GM23338 (cell line): Measurements from ENCODE around the gene TMEM163. TPM values are rescaled to one million over a fixed set of nuclear protein-coding genes. Genes with fewer than 3 reads are reported as not detected.

Experiments
- ATAC-seq: fragments of 200-7000 bp; cut with Tn5 transposase; 3 replicates; pipeline ENCODE4 v1.9.1; 2020
- DNase-seq: peaks from one replicate; pipeline ENCODE4 v3.0.0-alpha.2; 2015; ENCODE audit warnings: low spot score
- H2AFZ ChIP-seq: fragments of 200-600 bp; sonication (generic); 2 replicates; pipeline ENCODE4 v1.8.0; 2016; ENCODE audit warnings: antibody characterized with exemption, mild to moderate bottlenecking, moderate library complexity
- H3F3A ChIP-seq: fragments of 200-600 bp; sonication (generic); replicated peaks from 2 replicates; pipeline ENCODE4 v1.8.0; 2017; ENCODE audit warnings: antibody characterized with exemption, mixed run types, low read depth
- H3K27ac ChIP-seq: fragments of 200-600 bp; sonication (generic); 2 replicates; pipeline ENCODE4 v1.6.1; 2016; ENCODE audit warnings: low read depth
- H3K27me3 ChIP-seq: fragments of 200-600 bp; sonication (generic); 2 replicates; pipeline ENCODE4 v1.8.0; 2016; ENCODE audit warnings: mild to moderate bottlenecking, mixed run types, moderate library complexity; ENCODE audit not compliant: insufficient read depth
- H3K36me3 ChIP-seq: fragments of 200-600 bp; sonication (generic); 2 replicates; pipeline ENCODE4 v1.8.0; 2016; ENCODE audit warnings: mild to moderate bottlenecking; ENCODE audit not compliant: insufficient read depth
- H3K4me1 ChIP-seq: fragments of 200-600 bp; sonication (generic); 2 replicates; pipeline ENCODE4 v1.8.0; 2016; ENCODE audit warnings: mild to moderate bottlenecking, moderate library complexity; ENCODE audit not compliant: insufficient read depth
- H3K4me2 ChIP-seq: fragments of 200-600 bp; sonication (generic); 2 replicates; pipeline ENCODE4 v1.7.1; 2017; ENCODE audit warnings: mixed run types
- H3K4me3 ChIP-seq: fragments of 200-600 bp; sonication (generic); 2 replicates; pipeline ENCODE4 v1.6.1; 2016; ENCODE audit warnings: mixed run types
- H3K79me2 ChIP-seq: fragments of 200-600 bp; sonication (generic); replicated peaks from 2 replicates; pipeline ENCODE4 v1.8.0; 2017; ENCODE audit warnings: mild to moderate bottlenecking; ENCODE audit not compliant: insufficient read depth
- H3K9me2 ChIP-seq: fragments of 200-600 bp; sonication (generic); 2 replicates; pipeline ENCODE4 v1.8.0; 2017; ENCODE audit not compliant: insufficient read depth
- H4K20me1 ChIP-seq: fragments of 200-600 bp; sonication (generic); replicated peaks from 2 replicates; pipeline ENCODE4 v1.8.0; 2017; ENCODE audit warnings: mild to moderate bottlenecking; ENCODE audit not compliant: insufficient read depth
- H3K27ac Mint-ChIP-seq: 2 replicates; pipeline ENCODE4 v1.8.0; 2020; ENCODE audit warnings: inconsistent platforms, mild to moderate bottlenecking, moderate library complexity, mixed read lengths
- H3K27me3 Mint-ChIP-seq: 3 replicates; pipeline ENCODE4 v1.8.0; 2022; ENCODE audit warnings: low read depth, mild to moderate bottlenecking, moderate library complexity, mixed read lengths, inconsistent platforms; ENCODE audit not compliant: insufficient read depth, poor library complexity
- H3K36me3 Mint-ChIP-seq: 3 replicates; pipeline ENCODE4 v1.8.0; 2021; ENCODE audit warnings: low read depth, mild to moderate bottlenecking, inconsistent platforms, moderate library complexity, mixed read lengths
- H3K4me1 Mint-ChIP-seq: 3 replicates; pipeline ENCODE4 v1.8.0; 2020; ENCODE audit warnings: mild to moderate bottlenecking, inconsistent platforms, mixed read lengths
- H3K4me3 Mint-ChIP-seq: 3 replicates; pipeline ENCODE4 v1.8.0; 2021; ENCODE audit warnings: moderate library complexity, mild to moderate bottlenecking, inconsistent platforms, mixed read lengths
- H3K9me3 Mint-ChIP-seq: 3 replicates; pipeline ENCODE4 v1.8.0; 2020; ENCODE audit warnings: moderate library complexity, mild to moderate bottlenecking, inconsistent platforms, mixed read lengths
- JUNB ChIP-seq: IDR thresholded peaks from one replicate; pipeline ENCODE4 v1.6.1; 2016; ENCODE audit warnings: antibody characterized with exemption; ENCODE audit not compliant: unreplicated experiment
- NANOG ChIP-seq: IDR thresholded peaks from 2 replicates; pipeline ENCODE4 v1.6.1; 2016; ENCODE audit warnings: antibody characterized with exemption, borderline replicate concordance
- STAT1 ChIP-seq: IDR thresholded peaks from one replicate; pipeline ENCODE4 v1.6.1; 2016; ENCODE audit warnings: antibody characterized with exemption; ENCODE audit not compliant: unreplicated experiment
- ZNF331 ChIP-seq: fragments of 250-450 bp; sonication (Bioruptor Pico); IDR thresholded peaks from 2 replicates; pipeline ENCODE4 v1.5.0; 2020; ENCODE audit warnings: low read depth, mild to moderate bottlenecking, moderate library complexity
- polyA plus RNA-seq: library from polyadenylated mRNA; unstranded; fragments of >200 nt; fragmentation: Nextera tagmentation; extraction: Ambion mirVana; gene quantifications from 2 replicates; pipeline ENCODE4 v1.2.1, GENCODE V29; 2016
- total RNA-seq: library from RNA; depleted of rRNA; stranded (reverse); fragments of >200 nt; shearing (Covaris generic); gene quantifications from 2 replicates; pipeline ENCODE4 v1.2.3, GENCODE V29; 2014
- TF ChIP-seq, protein P1 (sequence below), 2 experiments: fragments of 200-600 bp in 1 of 2; sonication (generic) in 1 of 2; conservative IDR thresholded peaks; 2 replicates each; pipeline versions ENCODE4 v1.5.1 to v1.6.1; 2016 to 2017; ENCODE audit warnings: antibody characterized with exemption in 2 of 2, low read depth in 2 of 2, mild to moderate bottlenecking in 2 of 2, moderate library complexity in 1 of 2
- TF ChIP-seq, protein P2 (sequence below): fragments of 250-450 bp; sonication (Bioruptor Pico); IDR thresholded peaks from 2 replicates; pipeline ENCODE4 v1.5.0; 2020; ENCODE audit warnings: mild to moderate bottlenecking, moderate library complexity
- TF ChIP-seq, protein P3 (sequence below): IDR thresholded peaks from 2 replicates; pipeline ENCODE4 v1.6.1; 2016; ENCODE audit warnings: antibody characterized with exemption
- TF ChIP-seq, protein P4 (sequence below): IDR thresholded peaks from one replicate; pipeline ENCODE4 v1.6.1; 2018; ENCODE audit warnings: antibody characterized with exemption; ENCODE audit not compliant: unreplicated experiment

Gene TMEM163
- total and polyA plus RNA-seq, 2 experiments from 2014 or later, result 1.1 to 1.8 TPM

DNA sequence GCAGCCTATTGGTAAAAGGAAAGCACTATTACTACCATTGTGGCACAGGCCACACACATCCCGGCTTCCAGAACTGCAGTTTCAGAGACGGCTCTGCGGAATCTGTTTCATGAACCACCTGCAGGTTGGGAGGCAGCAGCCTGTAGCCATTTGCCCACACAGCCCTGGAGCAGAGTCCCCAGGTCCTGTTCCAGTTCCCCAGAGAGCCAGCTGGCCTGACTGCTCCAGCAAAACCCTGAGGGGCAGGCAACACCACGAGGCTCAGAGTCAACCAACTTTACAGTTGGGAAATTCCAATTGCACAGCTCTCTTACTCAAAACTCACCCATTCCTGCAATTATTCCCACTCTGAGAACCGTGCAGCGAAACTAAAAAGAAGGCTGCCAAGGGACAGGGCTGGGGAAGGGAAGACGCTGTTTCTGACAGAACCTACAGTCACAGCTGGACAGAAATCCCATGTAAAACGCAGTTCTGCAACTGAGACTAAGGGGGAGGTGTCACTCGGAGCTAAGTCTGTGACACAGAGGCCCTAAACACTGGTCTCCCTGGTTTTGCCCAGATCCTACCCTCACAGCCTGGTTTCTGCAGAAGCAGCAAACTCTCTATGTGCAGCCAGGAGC, 219.4 kb downstream of the TMEM163 start:
- TF ChIP-seq, protein P1, sequence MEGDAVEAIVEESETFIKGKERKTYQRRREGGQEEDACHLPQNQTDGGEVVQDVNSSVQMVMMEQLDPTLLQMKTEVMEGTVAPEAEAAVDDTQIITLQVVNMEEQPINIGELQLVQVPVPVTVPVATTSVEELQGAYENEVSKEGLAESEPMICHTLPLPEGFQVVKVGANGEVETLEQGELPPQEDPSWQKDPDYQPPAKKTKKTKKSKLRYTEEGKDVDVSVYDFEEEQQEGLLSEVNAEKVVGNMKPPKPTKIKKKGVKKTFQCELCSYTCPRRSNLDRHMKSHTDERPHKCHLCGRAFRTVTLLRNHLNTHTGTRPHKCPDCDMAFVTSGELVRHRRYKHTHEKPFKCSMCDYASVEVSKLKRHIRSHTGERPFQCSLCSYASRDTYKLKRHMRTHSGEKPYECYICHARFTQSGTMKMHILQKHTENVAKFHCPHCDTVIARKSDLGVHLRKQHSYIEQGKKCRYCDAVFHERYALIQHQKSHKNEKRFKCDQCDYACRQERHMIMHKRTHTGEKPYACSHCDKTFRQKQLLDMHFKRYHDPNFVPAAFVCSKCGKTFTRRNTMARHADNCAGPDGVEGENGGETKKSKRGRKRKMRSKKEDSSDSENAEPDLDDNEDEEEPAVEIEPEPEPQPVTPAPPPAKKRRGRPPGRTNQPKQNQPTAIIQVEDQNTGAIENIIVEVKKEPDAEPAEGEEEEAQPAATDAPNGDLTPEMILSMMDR (conservative IDR thresholded peaks at IDR 0.05; ENCODE audit: low read depth in 2 of 2), result no peak
- TF ChIP-seq STAT1 (no peak), ZNF331 (CRISPR knock-in tag) (no peak), JUNB (no peak), NANOG (no peak)
- TF ChIP-seq, protein P2, sequence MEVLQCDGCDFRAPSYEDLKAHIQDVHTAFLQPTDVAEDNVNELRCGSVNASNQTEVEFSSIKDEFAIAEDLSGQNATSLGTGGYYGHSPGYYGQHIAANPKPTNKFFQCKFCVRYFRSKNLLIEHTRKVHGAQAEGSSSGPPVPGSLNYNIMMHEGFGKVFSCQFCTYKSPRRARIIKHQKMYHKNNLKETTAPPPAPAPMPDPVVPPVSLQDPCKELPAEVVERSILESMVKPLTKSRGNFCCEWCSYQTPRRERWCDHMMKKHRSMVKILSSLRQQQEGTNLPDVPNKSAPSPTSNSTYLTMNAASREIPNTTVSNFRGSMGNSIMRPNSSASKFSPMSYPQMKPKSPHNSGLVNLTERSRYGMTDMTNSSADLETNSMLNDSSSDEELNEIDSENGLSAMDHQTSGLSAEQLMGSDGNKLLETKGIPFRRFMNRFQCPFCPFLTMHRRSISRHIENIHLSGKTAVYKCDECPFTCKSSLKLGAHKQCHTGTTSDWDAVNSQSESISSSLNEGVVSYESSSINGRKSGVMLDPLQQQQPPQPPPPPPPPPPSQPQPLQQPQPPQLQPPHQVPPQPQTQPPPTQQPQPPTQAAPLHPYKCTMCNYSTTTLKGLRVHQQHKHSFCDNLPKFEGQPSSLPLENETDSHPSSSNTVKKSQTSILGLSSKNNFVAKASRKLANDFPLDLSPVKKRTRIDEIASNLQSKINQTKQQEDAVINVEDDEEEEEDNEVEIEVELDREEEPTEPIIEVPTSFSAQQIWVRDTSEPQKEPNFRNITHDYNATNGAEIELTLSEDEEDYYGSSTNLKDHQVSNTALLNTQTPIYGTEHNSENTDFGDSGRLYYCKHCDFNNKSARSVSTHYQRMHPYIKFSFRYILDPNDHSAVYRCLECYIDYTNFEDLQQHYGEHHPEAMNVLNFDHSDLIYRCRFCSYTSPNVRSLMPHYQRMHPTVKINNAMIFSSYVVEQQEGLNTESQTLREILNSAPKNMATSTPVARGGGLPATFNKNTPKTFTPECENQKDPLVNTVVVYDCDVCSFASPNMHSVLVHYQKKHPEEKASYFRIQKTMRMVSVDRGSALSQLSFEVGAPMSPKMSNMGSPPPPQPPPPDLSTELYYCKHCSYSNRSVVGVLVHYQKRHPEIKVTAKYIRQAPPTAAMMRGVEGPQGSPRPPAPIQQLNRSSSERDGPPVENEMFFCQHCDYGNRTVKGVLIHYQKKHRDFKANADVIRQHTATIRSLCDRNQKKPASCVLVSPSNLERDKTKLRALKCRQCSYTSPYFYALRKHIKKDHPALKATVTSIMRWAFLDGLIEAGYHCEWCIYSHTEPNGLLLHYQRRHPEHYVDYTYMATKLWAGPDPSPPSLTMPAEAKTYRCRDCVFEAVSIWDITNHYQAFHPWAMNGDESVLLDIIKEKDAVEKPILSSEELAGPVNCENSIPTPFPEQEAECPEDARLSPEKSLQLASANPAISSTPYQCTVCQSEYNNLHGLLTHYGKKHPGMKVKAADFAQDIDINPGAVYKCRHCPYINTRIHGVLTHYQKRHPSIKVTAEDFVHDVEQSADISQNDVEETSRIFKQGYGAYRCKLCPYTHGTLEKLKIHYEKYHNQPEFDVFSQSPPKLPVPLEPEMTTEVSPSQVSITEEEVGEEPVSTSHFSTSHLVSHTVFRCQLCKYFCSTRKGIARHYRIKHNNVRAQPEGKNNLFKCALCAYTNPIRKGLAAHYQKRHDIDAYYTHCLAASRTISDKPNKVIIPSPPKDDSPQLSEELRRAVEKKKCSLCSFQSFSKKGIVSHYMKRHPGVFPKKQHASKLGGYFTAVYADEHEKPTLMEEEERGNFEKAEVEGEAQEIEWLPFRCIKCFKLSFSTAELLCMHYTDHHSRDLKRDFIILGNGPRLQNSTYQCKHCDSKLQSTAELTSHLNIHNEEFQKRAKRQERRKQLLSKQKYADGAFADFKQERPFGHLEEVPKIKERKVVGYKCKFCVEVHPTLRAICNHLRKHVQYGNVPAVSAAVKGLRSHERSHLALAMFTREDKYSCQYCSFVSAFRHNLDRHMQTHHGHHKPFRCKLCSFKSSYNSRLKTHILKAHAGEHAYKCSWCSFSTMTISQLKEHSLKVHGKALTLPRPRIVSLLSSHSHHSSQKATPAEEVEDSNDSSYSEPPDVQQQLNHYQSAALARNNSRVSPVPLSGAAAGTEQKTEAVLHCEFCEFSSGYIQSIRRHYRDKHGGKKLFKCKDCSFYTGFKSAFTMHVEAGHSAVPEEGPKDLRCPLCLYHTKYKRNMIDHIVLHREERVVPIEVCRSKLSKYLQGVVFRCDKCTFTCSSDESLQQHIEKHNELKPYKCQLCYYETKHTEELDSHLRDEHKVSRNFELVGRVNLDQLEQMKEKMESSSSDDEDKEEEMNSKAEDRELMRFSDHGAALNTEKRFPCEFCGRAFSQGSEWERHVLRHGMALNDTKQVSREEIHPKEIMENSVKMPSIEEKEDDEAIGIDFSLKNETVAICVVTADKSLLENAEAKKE (CRISPR knock-in tag), result no peak
- TF ChIP-seq, protein P3, sequence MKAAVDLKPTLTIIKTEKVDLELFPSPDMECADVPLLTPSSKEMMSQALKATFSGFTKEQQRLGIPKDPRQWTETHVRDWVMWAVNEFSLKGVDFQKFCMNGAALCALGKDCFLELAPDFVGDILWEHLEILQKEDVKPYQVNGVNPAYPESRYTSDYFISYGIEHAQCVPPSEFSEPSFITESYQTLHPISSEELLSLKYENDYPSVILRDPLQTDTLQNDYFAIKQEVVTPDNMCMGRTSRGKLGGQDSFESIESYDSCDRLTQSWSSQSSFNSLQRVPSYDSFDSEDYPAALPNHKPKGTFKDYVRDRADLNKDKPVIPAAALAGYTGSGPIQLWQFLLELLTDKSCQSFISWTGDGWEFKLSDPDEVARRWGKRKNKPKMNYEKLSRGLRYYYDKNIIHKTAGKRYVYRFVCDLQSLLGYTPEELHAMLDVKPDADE, result no peak
- TF ChIP-seq, protein P4, sequence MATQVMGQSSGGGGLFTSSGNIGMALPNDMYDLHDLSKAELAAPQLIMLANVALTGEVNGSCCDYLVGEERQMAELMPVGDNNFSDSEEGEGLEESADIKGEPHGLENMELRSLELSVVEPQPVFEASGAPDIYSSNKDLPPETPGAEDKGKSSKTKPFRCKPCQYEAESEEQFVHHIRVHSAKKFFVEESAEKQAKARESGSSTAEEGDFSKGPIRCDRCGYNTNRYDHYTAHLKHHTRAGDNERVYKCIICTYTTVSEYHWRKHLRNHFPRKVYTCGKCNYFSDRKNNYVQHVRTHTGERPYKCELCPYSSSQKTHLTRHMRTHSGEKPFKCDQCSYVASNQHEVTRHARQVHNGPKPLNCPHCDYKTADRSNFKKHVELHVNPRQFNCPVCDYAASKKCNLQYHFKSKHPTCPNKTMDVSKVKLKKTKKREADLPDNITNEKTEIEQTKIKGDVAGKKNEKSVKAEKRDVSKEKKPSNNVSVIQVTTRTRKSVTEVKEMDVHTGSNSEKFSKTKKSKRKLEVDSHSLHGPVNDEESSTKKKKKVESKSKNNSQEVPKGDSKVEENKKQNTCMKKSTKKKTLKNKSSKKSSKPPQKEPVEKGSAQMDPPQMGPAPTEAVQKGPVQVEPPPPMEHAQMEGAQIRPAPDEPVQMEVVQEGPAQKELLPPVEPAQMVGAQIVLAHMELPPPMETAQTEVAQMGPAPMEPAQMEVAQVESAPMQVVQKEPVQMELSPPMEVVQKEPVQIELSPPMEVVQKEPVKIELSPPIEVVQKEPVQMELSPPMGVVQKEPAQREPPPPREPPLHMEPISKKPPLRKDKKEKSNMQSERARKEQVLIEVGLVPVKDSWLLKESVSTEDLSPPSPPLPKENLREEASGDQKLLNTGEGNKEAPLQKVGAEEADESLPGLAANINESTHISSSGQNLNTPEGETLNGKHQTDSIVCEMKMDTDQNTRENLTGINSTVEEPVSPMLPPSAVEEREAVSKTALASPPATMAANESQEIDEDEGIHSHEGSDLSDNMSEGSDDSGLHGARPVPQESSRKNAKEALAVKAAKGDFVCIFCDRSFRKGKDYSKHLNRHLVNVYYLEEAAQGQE, result no peak
- H3K9me3 Mint-ChIP-seq, result no peaks in the 10 kb centered on the region
- peaks cover 11% of the 10 kb centered on the region for H3K4me1 Mint-ChIP-seq
- no peak overlapping the region for H3K4me2 ChIP-seq
- no peaks in the 10 kb centered on the region for H4K20me1 ChIP-seq
- ATAC-seq (peak; percentile 44), DNase-seq (no peak)
- H3K79me2 ChIP-seq, result no peaks in the 10 kb centered on the region
- peaks cover 7% of the 10 kb centered on the region for H3K27me3 Mint-ChIP-seq
- H3K36me3 Mint-ChIP-seq, result no peaks in the 10 kb centered on the region
- H3F3A ChIP-seq, result no peaks in the 10 kb centered on the region
- no peak overlapping the region for H3K4me3 ChIP-seq
- H3K9me2 ChIP-seq, result peaks cover 4% of the 10 kb centered on the region; the same call in 1 of the 2 replicates
- no peaks in the 10 kb centered on the region for H3K27me3 ChIP-seq
- H3K4me1 ChIP-seq, result peaks cover 8% of the 10 kb centered on the region
- H3K36me3 ChIP-seq, result no peaks in the 10 kb centered on the region
- no peak overlapping the region for H3K27ac Mint-ChIP-seq
- H3K27ac ChIP-seq, result no peak overlapping the region
- no peak overlapping the region for H2AFZ ChIP-seq
- no peak overlapping the region for H3K4me3 Mint-ChIP-seq
